Left ventricle myocardium inferior (tissue), 1 donor: ENCODE measurements around the gene LY6G5C. TPM values are rescaled to one million over a fixed set of nuclear protein-coding genes. Genes with fewer than 3 reads are reported as not detected.

ENCODE experiments used
- DNase-seq: peaks from one replicate; pipeline ENCODE4 v3.0.0-alpha.2; 2020
- H3K27ac ChIP-seq: fragments of 200-600 bp; replicated peaks from 2 replicates; pipeline ENCODE4 v1.8.0; 2021
- H3K27me3 ChIP-seq: fragments of 200-600 bp; 2 replicates; pipeline ENCODE4 v1.8.0; 2021; ENCODE audit warnings: low read depth
- H3K36me3 ChIP-seq: fragments of 200-600 bp; 2 replicates; pipeline ENCODE4 v1.8.0; 2021
- H3K4me1 ChIP-seq: fragments of 200-600 bp; 2 replicates; pipeline ENCODE4 v1.8.0; 2021
- H3K4me3 ChIP-seq: fragments of 200-600 bp; 2 replicates; pipeline ENCODE4 v1.8.0; 2021; ENCODE audit warnings: mild to moderate bottlenecking, moderate library complexity
- H3K9me3 ChIP-seq: fragments of 200-600 bp; replicated peaks from 2 replicates; pipeline ENCODE4 v1.8.0; 2021
- CTCF ChIP-seq: fragments of 200-600 bp; IDR thresholded peaks from 2 replicates; pipeline ENCODE4 v1.8.0; 2021; ENCODE audit warnings: antibody characterized with exemption, mild to moderate bottlenecking, borderline replicate concordance
- intact Hi-C: fragments of 100-400 bp; cut with micrococcal nuclease; formaldehyde crosslinking; loops from one replicate; pipeline ENCODE4 v1.11.0; 2022
- total RNA-seq: library from RNA; stranded (reverse); fragmentation: NEBNext Ultra II Directional; extraction: Animal tissue kit (Norgen Biotek cat#: 25700); gene quantifications from one replicate; pipeline ENCODE4 v1.2.1, GENCODE V29; 2021
- donor health status: DM: no; HTN: yes; CAD: no; lungs with severe emphysema.

The LY6G5C gene
- total RNA-seq, 1 donor from 2014 or later: 1.5 TPM

- no peak overlapping the region for H3K27ac ChIP-seq
Observed at GRCh38 chr6:31634969-31635575, 45.8 kb downstream of the LY6G5C start.

GRCh38 chr6:31634131-31634530 is 46.7 kb downstream of the LY6G5C start:
- no peaks in the 10 kb centered on the region for H3K27me3 ChIP-seq
- H3K9me3 ChIP-seq: no peaks in the 10 kb centered on the region
- DNase-seq: no peak
- no peaks in the 10 kb centered on the region for H3K4me1 ChIP-seq
- no peak overlapping the region for H3K4me3 ChIP-seq
- intact Hi-C loops: no loop called here
- peaks cover 98% of the 10 kb centered on the region for H3K36me3 ChIP-seq
- no peak overlapping the region for H3K27ac ChIP-seq
- no peak for TF ChIP-seq CTCF

More at GRCh38 chr6:31634969-31635575, 45.8 kb downstream of the LY6G5C start:
- no peak overlapping the region for H3K4me3 ChIP-seq
- TF ChIP-seq CTCF: no peak
- no peaks in the 10 kb centered on the region for H3K9me3 ChIP-seq
- no peaks in the 10 kb centered on the region for H3K27me3 ChIP-seq
- no peak for DNase-seq
- H3K36me3 ChIP-seq: peaks cover 98% of the 10 kb centered on the region
- no peaks in the 10 kb centered on the region for H3K4me1 ChIP-seq
- intact Hi-C loops: no loop called here

GRCh38 chr6:31633447-31633846 is 47.4 kb downstream of the LY6G5C start:
- Histone ChIP-seq H3K27ac (no peak overlapping the region), H3K4me1 (no peaks in the 10 kb centered on the region), H3K4me3 (no peak overlapping the region), H3K9me3 (no peaks in the 10 kb centered on the region), H3K36me3 (peaks cover 98% of the 10 kb centered on the region), H3K27me3 (no peaks in the 10 kb centered on the region)
- TF ChIP-seq CTCF: no peak
- no peak for DNase-seq
- intact Hi-C loops: no loop called here

GRCh38 chr6:31632279-31632946 is 48.5 kb downstream of the LY6G5C start:
- no peaks in the 10 kb centered on the region for H3K4me1 ChIP-seq
- no peaks in the 10 kb centered on the region for H3K9me3 ChIP-seq
- no peak overlapping the region for H3K27ac ChIP-seq
- no peak for DNase-seq
- H3K27me3 ChIP-seq: no peaks in the 10 kb centered on the region
- H3K4me3 ChIP-seq: no peak overlapping the region
- no peak for TF ChIP-seq CTCF
- H3K36me3 ChIP-seq: peaks cover 100% of the 10 kb centered on the region
- intact Hi-C loops: no loop called here

- Histone ChIP-seq H3K4me1 (no peaks in the 10 kb centered on the region), H3K27ac (no peak overlapping the region), H3K36me3 (peaks cover 100% of the 10 kb centered on the region), H3K4me3 (no peak overlapping the region), H3K27me3 (no peaks in the 10 kb centered on the region), H3K9me3 (no peaks in the 10 kb centered on the region)
- DNase-seq: no peak
- no peak for TF ChIP-seq CTCF
- intact Hi-C loops: no loop called here
Observed at GRCh38 chr6:31631681-31632278, 49.1 kb downstream of the LY6G5C start.
